SK-N-MC (cell line): Measurements from ENCODE around the gene CLSTN2.

Source experiments
- DNase-seq: peaks from one replicate; pipeline ENCODE4 v3.0.0-alpha.2; 2011; ENCODE audit warnings: low read depth, low spot score
- H3K27ac ChIP-seq: fragments of 200-600 bp; sonication (generic); 2 replicates; pipeline ENCODE4 v1.5.1; 2016; ENCODE audit warnings: mixed run types
- H3K36me3 ChIP-seq: fragments of 200-600 bp; sonication (generic); 2 replicates; pipeline ENCODE4 v1.6.1; 2017; ENCODE audit warnings: antibody characterized with exemption, low read length, mixed read lengths; ENCODE audit not compliant: insufficient read depth
- H3K4me3 ChIP-seq: fragments of 200-600 bp; sonication (generic); 2 replicates; pipeline ENCODE4 v1.5.1; 2016
- H3K9ac ChIP-seq: fragments of 200-600 bp; sonication (generic); 2 replicates; pipeline ENCODE4 v1.8.0; 2017; ENCODE audit warnings: mixed run types, mixed read lengths; ENCODE audit not compliant: insufficient read length
- H3K9me3 ChIP-seq: fragments of 200-600 bp; sonication (generic); 2 replicates; pipeline ENCODE4 v1.6.1; 2017; ENCODE audit warnings: low read depth, mild to moderate bottlenecking, antibody characterized with exemption, low read length, moderate library complexity, mixed read lengths
- EZH2 ChIP-seq: fragments of 200-600 bp; sonication (generic); IDR thresholded peaks from one replicate; pipeline ENCODE4 v1.6.1; 2017; ENCODE audit warnings: antibody characterized with exemption
- FOXP2 ChIP-seq: optimal IDR thresholded peaks from 2 replicates; pipeline ENCODE3; 2011; ENCODE audit warnings: mild to moderate bottlenecking, moderate library complexity; ENCODE audit not compliant: insufficient read depth; ENCODE audit errors: extremely low read length, control extremely low read depth
- POLR2AphosphoS5 ChIP-seq: IDR thresholded peaks from 2 replicates; pipeline ENCODE4 v1.6.1; 2012; ENCODE audit warnings: mild to moderate bottlenecking, low read depth, low read length, borderline replicate concordance

CLSTN2 gene

GRCh38 chr3:140424726-140425125 lies 489.7 kb downstream of the CLSTN2 start:
- Histone ChIP-seq H3K27ac (no peak overlapping the region), H3K9ac (no peak overlapping the region), H3K9me3 (no peaks in the 10 kb centered on the region), H3K4me3 (no peak overlapping the region), H3K36me3 (0 out of 2 replicates have a peak, but pooled peaks cover 3% of the 10 kb centered on the region)
- DNase-seq, result no peak
- TF ChIP-seq FOXP2 (no peak), EZH2 (no peak), POLR2AphosphoS5 (no peak)

- no peak overlapping the region for H3K9ac ChIP-seq
- no peak overlapping the region for H3K4me3 ChIP-seq
- H3K36me3 ChIP-seq, result no peaks in the 10 kb centered on the region
- H3K27ac ChIP-seq, result no peak overlapping the region
- TF ChIP-seq EZH2, result no peak
- no peak for TF ChIP-seq POLR2AphosphoS5
- TF ChIP-seq FOXP2, result no peak
- no peaks in the 10 kb centered on the region for H3K9me3 ChIP-seq
- DNase-seq, result no peak
Observed at GRCh38 chr3:140427786-140428185, 492.8 kb downstream of the CLSTN2 start.

DNA sequence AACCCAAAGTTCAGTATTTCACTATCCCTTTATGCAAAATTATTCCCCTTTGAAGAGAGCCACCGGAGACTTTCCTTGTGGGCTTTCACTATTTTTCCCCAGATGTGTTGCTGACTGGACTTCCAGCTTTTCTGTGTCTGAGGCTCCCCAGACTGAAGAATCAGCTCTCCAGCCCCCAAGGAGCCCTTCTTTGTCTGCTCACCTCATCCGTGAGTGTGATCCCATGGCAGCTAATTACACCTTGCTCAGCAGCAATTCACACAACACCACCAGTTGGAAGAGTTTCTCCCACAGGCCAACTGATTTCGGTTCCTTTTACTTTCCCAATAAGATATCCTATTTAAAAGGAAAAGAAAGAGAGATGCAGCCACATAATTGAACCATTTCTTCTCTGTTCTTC lies 493.4 kb downstream of the CLSTN2 start:
- TF ChIP-seq FOXP2 (no peak), EZH2 (no peak), POLR2AphosphoS5 (no peak)
- Histone ChIP-seq H3K27ac (no peak overlapping the region), H3K36me3 (no peaks in the 10 kb centered on the region), H3K9me3 (no peaks in the 10 kb centered on the region), H3K9ac (no peak overlapping the region), H3K4me3 (no peak overlapping the region)
- DNase-seq, result no peak

DNA sequence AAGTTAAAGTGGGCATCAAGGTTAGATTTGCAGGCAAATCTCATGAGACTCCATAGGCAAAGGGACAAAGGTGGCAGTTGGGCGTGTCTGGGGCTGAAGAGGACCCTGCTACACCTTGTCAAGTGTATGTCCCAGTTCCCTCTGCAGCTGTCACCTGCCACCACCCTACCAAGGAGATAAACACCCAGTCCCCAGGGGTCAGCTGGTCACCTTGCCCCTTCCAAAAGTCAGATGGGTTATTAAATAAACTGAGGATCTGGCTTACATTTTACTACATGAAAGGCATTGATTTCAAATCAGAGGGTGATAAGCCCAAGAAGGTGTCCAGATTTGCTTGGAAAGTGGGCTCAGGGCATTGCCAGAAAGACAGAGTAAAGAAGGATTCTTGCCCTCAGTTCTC lies 494.8 kb downstream of the CLSTN2 start:
- Histone ChIP-seq H3K9me3 (no peaks in the 10 kb centered on the region), H3K36me3 (no peaks in the 10 kb centered on the region), H3K4me3 (no peak overlapping the region), H3K9ac (no peak overlapping the region), H3K27ac (no peak overlapping the region)
- no peak for DNase-seq
- no peak for TF ChIP-seq EZH2

- Histone ChIP-seq H3K9me3 (no peaks in the 10 kb centered on the region), H3K4me3 (no peak overlapping the region), H3K36me3 (no peaks in the 10 kb centered on the region), H3K9ac (no peak overlapping the region), H3K27ac (no peak overlapping the region)
- no peak for TF ChIP-seq EZH2
- no peak for TF ChIP-seq FOXP2
- TF ChIP-seq POLR2AphosphoS5, result no peak
- no peak for DNase-seq
Observed at GRCh38 chr3:140430494-140430893, 495.5 kb downstream of the CLSTN2 start.

- H3K27ac ChIP-seq, result no peak overlapping the region
- no peak overlapping the region for H3K4me3 ChIP-seq
- H3K36me3 ChIP-seq, result no peaks in the 10 kb centered on the region
- no peak for TF ChIP-seq FOXP2
- TF ChIP-seq EZH2, result no peak
- no peak for TF ChIP-seq POLR2AphosphoS5
- no peaks in the 10 kb centered on the region for H3K9me3 ChIP-seq
- no peak for DNase-seq
- no peak overlapping the region for H3K9ac ChIP-seq
Observed at GRCh38 chr3:140432229-140432669, 497.3 kb downstream of the CLSTN2 start.

GRCh38 chr3:140433431-140433830 lies 498.4 kb downstream of the CLSTN2 start:
- no peak overlapping the region for H3K9ac ChIP-seq
- H3K9me3 ChIP-seq, result no peaks in the 10 kb centered on the region
- no peak for DNase-seq
- no peaks in the 10 kb centered on the region for H3K36me3 ChIP-seq
- no peak overlapping the region for H3K27ac ChIP-seq
- TF ChIP-seq EZH2, result no peak
- no peak overlapping the region for H3K4me3 ChIP-seq

GRCh38 chr3:140434261-140434905 lies 499.4 kb downstream of the CLSTN2 start:
- no peak for DNase-seq
- TF ChIP-seq POLR2AphosphoS5 (no peak), EZH2 (no peak), FOXP2 (no peak)
- no peaks in the 10 kb centered on the region for H3K9me3 ChIP-seq
- H3K4me3 ChIP-seq, result no peak overlapping the region
- H3K36me3 ChIP-seq, result no peaks in the 10 kb centered on the region
- H3K9ac ChIP-seq, result no peak overlapping the region
- no peak overlapping the region for H3K27ac ChIP-seq

DNA sequence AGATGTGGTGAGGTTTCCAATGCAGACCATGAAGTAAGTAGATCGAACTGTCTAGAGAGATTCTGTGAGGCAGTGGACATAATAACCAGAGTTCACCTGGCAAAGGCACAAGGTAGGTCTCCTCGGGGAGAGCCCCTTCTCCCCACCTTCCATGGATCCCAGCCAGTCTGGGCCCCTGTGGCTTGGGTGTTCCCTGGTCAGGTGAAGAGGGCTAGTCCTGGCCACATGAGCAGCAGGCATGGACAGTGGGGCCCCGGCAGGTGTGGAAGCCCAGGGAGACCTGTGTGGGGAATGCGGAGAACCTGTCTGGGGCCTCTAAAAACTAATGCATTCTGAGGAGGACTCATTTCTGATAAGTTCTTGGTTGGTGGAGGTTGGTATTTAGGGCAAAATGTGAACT lies 501.4 kb downstream of the CLSTN2 start:
- Histone ChIP-seq H3K9me3 (no peaks in the 10 kb centered on the region), H3K4me3 (no peak overlapping the region), H3K9ac (no peak overlapping the region), H3K27ac (no peak overlapping the region), H3K36me3 (no peaks in the 10 kb centered on the region)
- no peak for DNase-seq
- TF ChIP-seq FOXP2 (no peak), POLR2AphosphoS5 (no peak), EZH2 (no peak)
